Stimulated activated CD8-positive, alpha-beta memory T cell treated with anti-CD3 and anti-CD28 coated beads, Interleukin-15, amount 100 ng/mL, for 4 hours (primary cell): ENCODE measurements around the gene MLH3.

ENCODE experiments used
- DNase-seq, 2 donors: peaks; one replicate each; pipeline ENCODE4 v3.0.0-alpha.2; 2020; ENCODE audit warnings: low read depth in 2 of 2

Gene MLH3

GRCh38 chr14:74984236-74985027, 66.8 kb downstream of the MLH3 start:
- DNase-seq, result no peak

- DNase-seq, result no peak
Observed at GRCh38 chr14:74983343-74983742, 67.9 kb downstream of the MLH3 start.

GRCh38 chr14:74982661-74983060, 68.6 kb downstream of the MLH3 start:
- no peak for DNase-seq

- DNase-seq, result no peak
Observed at GRCh38 chr14:74981833-74982232, 69.4 kb downstream of the MLH3 start.

- no peak for DNase-seq
Observed at GRCh38 chr14:74981462-74981782, 69.8 kb downstream of the MLH3 start.

GRCh38 chr14:74980731-74981461, 70.4 kb downstream of the MLH3 start:
- no peak for DNase-seq

GRCh38 chr14:74980398-74980730, 70.9 kb downstream of the MLH3 start:
- no peak for DNase-seq

- no peak for DNase-seq
Observed at GRCh38 chr14:74979442-74980397, 71.5 kb downstream of the MLH3 start.

- no peak for DNase-seq
Observed at GRCh38 chr14:74979029-74979428, 72.2 kb downstream of the MLH3 start.

- DNase-seq, result no peak
Observed at GRCh38 chr14:74978416-74978947, 72.8 kb downstream of the MLH3 start.

GRCh38 chr14:74977901-74978385, 73.3 kb downstream of the MLH3 start:
- no peak for DNase-seq

- no peak for DNase-seq
Observed at GRCh38 chr14:74977164-74977900, 73.9 kb downstream of the MLH3 start.

- no peak for DNase-seq
Observed at GRCh38 chr14:74976264-74977113, 74.8 kb downstream of the MLH3 start.

- DNase-seq, result no peak
Observed at GRCh38 chr14:74975059-74975810, 76.0 kb downstream of the MLH3 start.

GRCh38 chr14:74974364-74975058, 76.8 kb downstream of the MLH3 start:
- no peak for DNase-seq

- DNase-seq, result no peak
Observed at GRCh38 chr14:74973905-74974363, 77.3 kb downstream of the MLH3 start.

- DNase-seq, result peak in 1 of 2 donors; percentile 3
Observed at GRCh38 chr14:74973003-74973653, 78.1 kb downstream of the MLH3 start.

- no peak for DNase-seq
Observed at GRCh38 chr14:74968811-74969210, 82.5 kb downstream of the MLH3 start.
